Progenitor cell of endocrine pancreas (in vitro differentiated cells): ENCODE results near the gene IQGAP1. TPM values are rescaled to one million over a fixed set of nuclear protein-coding genes. Genes with fewer than 3 reads are reported as not detected.
A peak's percentile ranks its signal among the peaks of the same experiment; 100 is the strongest.

ENCODE experiments used
- DNase-seq: peaks from one replicate; pipeline ENCODE4 v3.0.0; 2021; ENCODE audit warnings: low spot score; ENCODE audit not compliant: unreplicated experiment
- H3K27ac Mint-ChIP-seq: 2 replicates; pipeline ENCODE4 v1.8.0; 2021; ENCODE audit warnings: mild to moderate bottlenecking, moderate library complexity, mixed read lengths
- H3K27me3 Mint-ChIP-seq: 2 replicates; pipeline ENCODE4 v1.8.0; 2021; ENCODE audit warnings: mixed read lengths
- H3K36me3 Mint-ChIP-seq: 2 replicates; pipeline ENCODE4 v1.8.0; 2022; ENCODE audit warnings: mixed read lengths; ENCODE audit not compliant: insufficient read depth
- H3K4me1 Mint-ChIP-seq: 2 replicates; pipeline ENCODE4 v1.8.0; 2021; ENCODE audit warnings: low read depth, mixed read lengths
- H3K4me3 Mint-ChIP-seq: 2 replicates; pipeline ENCODE4 v1.8.0; 2021; ENCODE audit warnings: low read depth, mild to moderate bottlenecking, moderate library complexity, mixed read lengths
- H3K9me3 Mint-ChIP-seq: 2 replicates; pipeline ENCODE4 v1.8.0; 2021; ENCODE audit warnings: low read depth, mixed read lengths
- total RNA-seq: library from RNA; stranded (reverse); gene quantifications from 2 replicates; pipeline ENCODE4 v1.2.1, GENCODE V29; 2021
- TF ChIP-seq, protein P1 (sequence below): fragments of 200-600 bp; sonication (generic); IDR thresholded peaks from one replicate; pipeline ENCODE4 v1.5.0; 2021; ENCODE audit warnings: antibody characterized with exemption, mild to moderate bottlenecking; ENCODE audit not compliant: unreplicated experiment

The IQGAP1 gene
- total RNA-seq, 1 donor from 2014 or later: 141 TPM

DNA sequence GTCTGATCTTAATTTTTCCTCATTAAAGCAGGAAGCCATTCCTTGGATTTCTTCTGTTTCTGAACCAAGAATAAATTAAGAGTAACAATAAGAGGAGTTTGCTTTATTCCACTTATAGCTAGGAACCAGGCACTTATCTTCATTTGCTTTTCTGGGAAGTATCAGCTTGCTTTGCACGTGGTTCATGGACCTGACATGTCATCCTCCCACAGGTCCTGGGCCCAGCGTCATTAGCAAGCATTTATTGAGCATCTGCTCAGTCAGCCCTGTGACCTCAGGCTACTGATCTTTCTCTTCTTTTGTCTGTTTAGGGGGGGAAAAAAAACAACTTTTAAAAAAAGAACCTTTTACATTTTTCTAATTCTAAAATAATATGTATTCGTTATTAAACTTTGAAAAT is 107.0 kb downstream of the IQGAP1 start:
- Mint-ChIP-seq H3K36me3 (peaks cover 40% of the 10 kb centered on the region), H3K27me3 (no peaks in the 10 kb centered on the region), H3K9me3 (no peaks in the 10 kb centered on the region), H3K4me3 (no peak overlapping the region), H3K27ac (no peak overlapping the region), H3K4me1 (peaks cover 4% of the 10 kb centered on the region)
- TF ChIP-seq, protein P1, sequence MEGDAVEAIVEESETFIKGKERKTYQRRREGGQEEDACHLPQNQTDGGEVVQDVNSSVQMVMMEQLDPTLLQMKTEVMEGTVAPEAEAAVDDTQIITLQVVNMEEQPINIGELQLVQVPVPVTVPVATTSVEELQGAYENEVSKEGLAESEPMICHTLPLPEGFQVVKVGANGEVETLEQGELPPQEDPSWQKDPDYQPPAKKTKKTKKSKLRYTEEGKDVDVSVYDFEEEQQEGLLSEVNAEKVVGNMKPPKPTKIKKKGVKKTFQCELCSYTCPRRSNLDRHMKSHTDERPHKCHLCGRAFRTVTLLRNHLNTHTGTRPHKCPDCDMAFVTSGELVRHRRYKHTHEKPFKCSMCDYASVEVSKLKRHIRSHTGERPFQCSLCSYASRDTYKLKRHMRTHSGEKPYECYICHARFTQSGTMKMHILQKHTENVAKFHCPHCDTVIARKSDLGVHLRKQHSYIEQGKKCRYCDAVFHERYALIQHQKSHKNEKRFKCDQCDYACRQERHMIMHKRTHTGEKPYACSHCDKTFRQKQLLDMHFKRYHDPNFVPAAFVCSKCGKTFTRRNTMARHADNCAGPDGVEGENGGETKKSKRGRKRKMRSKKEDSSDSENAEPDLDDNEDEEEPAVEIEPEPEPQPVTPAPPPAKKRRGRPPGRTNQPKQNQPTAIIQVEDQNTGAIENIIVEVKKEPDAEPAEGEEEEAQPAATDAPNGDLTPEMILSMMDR: no peak
- no peak for DNase-seq

DNA sequence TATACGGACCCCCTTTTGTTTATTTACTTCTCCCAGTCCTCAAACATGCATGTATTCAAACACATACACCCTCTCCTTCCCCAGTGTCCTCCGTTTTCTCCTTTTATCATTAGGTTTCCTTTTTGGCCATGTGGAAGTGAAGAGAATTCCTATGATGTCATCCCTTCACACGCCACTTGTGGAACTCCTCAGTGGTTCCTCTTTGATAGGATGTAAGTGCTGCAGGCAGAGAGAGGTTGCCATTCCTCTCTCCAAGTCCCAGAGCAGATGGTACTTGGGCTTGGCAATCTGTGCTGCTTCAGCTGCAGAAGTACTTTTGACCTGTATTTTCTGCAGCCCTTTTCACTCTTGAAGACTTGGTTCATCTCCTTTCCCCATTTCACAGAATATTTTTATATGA is 108.7 kb downstream of the IQGAP1 start:
- H3K4me3 Mint-ChIP-seq: no peak overlapping the region
- TF ChIP-seq, protein P1: no peak
- no peak for DNase-seq
- H3K36me3 Mint-ChIP-seq: peaks cover 35% of the 10 kb centered on the region
- H3K27ac Mint-ChIP-seq: no peak overlapping the region
- no peaks in the 10 kb centered on the region for H3K9me3 Mint-ChIP-seq
- peaks cover 2% of the 10 kb centered on the region for H3K4me1 Mint-ChIP-seq
- H3K27me3 Mint-ChIP-seq: no peaks in the 10 kb centered on the region

DNA sequence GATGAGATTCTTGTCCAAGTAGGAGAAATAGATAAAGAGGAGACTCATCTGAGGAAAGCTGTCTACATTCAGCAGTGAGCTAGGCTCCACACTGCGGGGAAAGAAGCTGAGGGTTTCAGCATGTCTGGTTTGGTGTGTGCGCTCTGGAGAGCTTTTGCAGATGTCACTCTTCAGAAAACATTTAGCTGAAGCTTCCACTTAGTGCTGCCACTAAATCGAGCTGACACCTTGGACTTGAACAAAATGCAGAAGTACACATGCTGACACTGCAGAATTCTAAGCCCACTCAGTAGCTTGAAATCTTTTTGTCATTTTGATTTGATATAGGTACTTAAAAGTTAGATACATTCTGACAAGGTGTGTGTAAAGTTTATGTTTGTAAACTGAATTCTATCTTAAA is 109.3 kb downstream of the IQGAP1 start:
- Mint-ChIP-seq H3K36me3 (peaks cover 31% of the 10 kb centered on the region), H3K4me1 (peaks cover 2% of the 10 kb centered on the region), H3K27ac (no peak overlapping the region), H3K27me3 (no peaks in the 10 kb centered on the region), H3K9me3 (no peaks in the 10 kb centered on the region), H3K4me3 (no peak overlapping the region)
- no peak for DNase-seq
- TF ChIP-seq, protein P1: no peak

DNA sequence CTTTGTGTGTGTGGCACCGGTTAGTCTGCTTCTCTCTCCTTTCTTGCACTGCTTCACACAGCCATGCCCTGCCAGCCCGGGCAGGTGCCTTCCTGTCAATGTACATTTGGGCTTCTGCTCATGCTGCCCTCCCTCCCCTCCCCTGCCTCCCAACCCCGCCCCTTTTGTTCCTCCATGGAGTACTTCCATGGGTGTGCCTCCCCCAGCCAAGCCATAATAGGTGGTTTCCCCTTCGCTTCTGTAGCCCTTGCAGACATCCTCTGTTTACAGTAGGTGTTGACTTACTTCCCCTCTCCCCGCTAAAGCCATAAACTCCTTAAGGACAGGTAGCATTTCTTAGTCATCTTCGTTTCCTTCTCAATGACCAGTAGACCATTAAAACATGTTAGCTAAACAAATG is 109.9 kb downstream of the IQGAP1 start:
- no peak for DNase-seq
- Mint-ChIP-seq H3K27ac (peak overlapping the region; percentile 47), H3K36me3 (peaks cover 28% of the 10 kb centered on the region), H3K4me1 (peaks cover 2% of the 10 kb centered on the region), H3K9me3 (no peaks in the 10 kb centered on the region), H3K4me3 (no peak overlapping the region), H3K27me3 (no peaks in the 10 kb centered on the region)
- TF ChIP-seq, protein P1: no peak

DNA sequence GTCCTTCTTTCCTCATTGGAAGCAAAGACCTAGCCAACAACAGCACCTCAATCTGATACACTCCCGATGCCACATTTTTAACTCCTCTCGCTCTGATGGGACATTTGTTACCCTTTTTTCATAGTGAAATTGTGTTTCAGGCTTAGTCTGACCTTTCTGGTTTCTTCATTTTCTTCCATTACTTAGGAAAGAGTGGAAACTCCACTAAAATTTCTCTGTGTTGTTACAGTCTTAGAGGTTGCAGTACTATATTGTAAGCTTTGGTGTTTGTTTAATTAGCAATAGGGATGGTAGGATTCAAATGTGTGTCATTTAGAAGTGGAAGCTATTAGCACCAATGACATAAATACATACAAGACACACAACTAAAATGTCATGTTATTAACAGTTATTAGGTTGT is 112.1 kb downstream of the IQGAP1 start:
- peaks cover 2% of the 10 kb centered on the region for H3K4me1 Mint-ChIP-seq
- no peak overlapping the region for H3K4me3 Mint-ChIP-seq
- no peak overlapping the region for H3K27ac Mint-ChIP-seq
- peaks cover 21% of the 10 kb centered on the region for H3K36me3 Mint-ChIP-seq
- no peak for DNase-seq
- H3K27me3 Mint-ChIP-seq: no peaks in the 10 kb centered on the region
- H3K9me3 Mint-ChIP-seq: no peaks in the 10 kb centered on the region
- TF ChIP-seq, protein P1: no peak
